Pancreas (tissue), 10 donors: ENCODE data around the gene SNX22. TPM values are rescaled to one million over a fixed set of nuclear protein-coding genes. Genes with fewer than 3 reads are reported as not detected.

Experiments used
- ATAC-seq, 4 donors: fragments of 200-7000 bp; cut with Tn5 transposase; one replicate each; pipeline versions ENCODE4 v1.8.0 to v1.9.1; 2020; ENCODE audit warnings: mild to moderate bottlenecking in 4 of 4, moderate library complexity in 4 of 4
- DNase-seq, 6 donors: peaks; one replicate each; pipeline ENCODE4 v3.0.0-alpha.2; 2020
- FAIRE-seq: peaks from 2 replicates; lab custom pipeline; 2012; peaks lifted over from hg19 to GRCh38; lab: Jason Lieb, UNC
- H3K27ac ChIP-seq, 4 donors: fragments of 200-600 bp; sonication (generic); 1 replicate in 3 of 4; 2 replicates in 1 of 4; pipeline versions ENCODE4 v1.5.0 to v1.8.0; 2020
- H3K27me3 ChIP-seq, 4 donors: fragments of 200-600 bp; one replicate each; pipeline ENCODE4 v1.8.0; 2021
- H3K36me3 ChIP-seq, 3 donors: fragments of 200-600 bp; sonication (generic) in 1 of 3; one replicate each; pipeline versions ENCODE4 v1.5.0 to v1.8.0; 2020 to 2021
- H3K4me1 ChIP-seq, 3 donors: fragments of 200-600 bp; one replicate each; pipeline ENCODE4 v1.8.0; 2021
- H3K4me3 ChIP-seq, 4 donors: fragments of 200-600 bp; sonication (generic) in 2 of 4; one replicate each; pipeline versions ENCODE4 v1.5.0 to v1.8.0; 2020 to 2021
- H3K9me3 ChIP-seq, 4 donors: fragments of 200-600 bp; one replicate each; pipeline ENCODE4 v1.8.0; 2021
- WGBS, 2 donors: extraction: QIAGEN DNeasy Blood & Tissue Kit; methylation state at CpG; one replicate each; pipeline ENCODE4 v1.1.7; 2013; 5-methylcytosine and 5-hydroxymethylcytosine counted together
- intact Hi-C, 3 donors: fragments of 100-400 bp; cut with DNase I; formaldehyde crosslinking; loops; one replicate each; pipeline versions ENCODE4 v1.11.1 to v1.14.2; 2022
- polyA plus RNA-seq, 2 donors: library from polyadenylated mRNA; stranded (reverse); fragments of 200-250 nt; gene quantifications; one replicate each; pipeline ENCODE4 v1.2.3, GENCODE V29; 2013
- total RNA-seq, 6 donors: library from RNA; stranded (reverse); fragmentation: NEBNext Ultra II Directional in 4 of 6; extraction: Animal tissue kit (Norgen Biotek cat#: 25700) in 4 of 6; gene quantifications; one replicate each; pipeline versions ENCODE4 v1.2.1 to v1.2.4, GENCODE V29; 2021 to 2023
- TF ChIP-seq, protein P1 (sequence below), 4 donors: fragments of 200-600 bp; sonication (generic) in 3 of 4; IDR thresholded peaks; one replicate each; pipeline versions ENCODE4 v1.5.0 to v1.8.0; 2021; ENCODE audit warnings: antibody characterized with exemption in 4 of 4
- donor health status: healthy with polysubstance abuse.
- donor health status: DM: no; HTN: no; CAD: no; lungs with moderate emphysema.
- donor health status: DM: no; HTN: no; CAD: no.
- donor health status: control.
- donor health status: control.
- donor health status: Bipolar disorder and iron deficiency.
- donor health status: DM: yes; HTN: yes; CAD: no.
- donor health status: DM: no; HTN: no; CAD: no.
- donor health status: DM: no; HTN: no; CAD: no.
- donor health status: DM: yes; HTN: yes; CAD: no.

The SNX22 gene
- total and polyA plus RNA-seq, 8 donors: 0.51 to 4.0 (median 1.3) TPM

DNA sequence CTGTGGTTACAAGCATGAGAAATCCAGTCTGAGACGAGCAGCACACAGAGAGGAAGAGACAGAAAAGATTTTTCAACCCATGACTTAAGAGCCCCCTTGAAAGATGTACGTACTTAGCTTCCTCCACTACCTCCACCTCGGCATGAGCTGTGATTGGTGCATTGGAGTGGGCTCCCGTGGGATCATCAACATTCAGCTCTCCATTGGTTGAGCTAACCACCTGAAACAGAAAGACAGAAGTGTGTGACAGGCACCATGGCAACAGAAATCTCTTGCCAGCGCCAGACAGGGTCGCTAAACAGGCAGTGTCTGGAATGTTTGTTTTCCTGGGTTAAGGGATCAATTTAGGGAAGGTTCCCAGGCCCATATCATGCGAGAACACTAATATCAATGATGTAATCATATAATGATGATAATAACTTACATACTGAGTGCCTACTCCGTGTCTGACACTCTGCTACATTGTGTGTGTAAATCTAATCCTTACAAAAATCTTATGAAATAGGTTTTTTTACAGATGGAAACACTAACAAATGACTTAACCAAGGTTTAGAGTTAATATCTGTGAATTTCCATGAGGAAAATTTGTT, 28.8 kb downstream of the SNX22 start:
- Histone ChIP-seq H3K36me3 (no peaks in the 10 kb centered on the region), H3K27me3 (no peaks in the 10 kb centered on the region), H3K9me3 (no peaks in the 10 kb centered on the region), H3K4me3 (no peak overlapping the region), H3K27ac (no peak overlapping the region), H3K4me1 (no peaks in the 10 kb centered on the region)
- intact Hi-C loops: loop anchor here in 1 of 3 donors (10.0 kb wide), 1 partner anchor 504 kb away; no protein-coding TSS in a partner anchor
- FAIRE-seq (no peak), ATAC-seq (peak; percentile 48 to 88 (median 68)), DNase-seq (no peak)
- 54 to 60% methylated on average over 8 of the region's 8 CpGs for WGBS, 2 donors
- TF ChIP-seq, protein P1, sequence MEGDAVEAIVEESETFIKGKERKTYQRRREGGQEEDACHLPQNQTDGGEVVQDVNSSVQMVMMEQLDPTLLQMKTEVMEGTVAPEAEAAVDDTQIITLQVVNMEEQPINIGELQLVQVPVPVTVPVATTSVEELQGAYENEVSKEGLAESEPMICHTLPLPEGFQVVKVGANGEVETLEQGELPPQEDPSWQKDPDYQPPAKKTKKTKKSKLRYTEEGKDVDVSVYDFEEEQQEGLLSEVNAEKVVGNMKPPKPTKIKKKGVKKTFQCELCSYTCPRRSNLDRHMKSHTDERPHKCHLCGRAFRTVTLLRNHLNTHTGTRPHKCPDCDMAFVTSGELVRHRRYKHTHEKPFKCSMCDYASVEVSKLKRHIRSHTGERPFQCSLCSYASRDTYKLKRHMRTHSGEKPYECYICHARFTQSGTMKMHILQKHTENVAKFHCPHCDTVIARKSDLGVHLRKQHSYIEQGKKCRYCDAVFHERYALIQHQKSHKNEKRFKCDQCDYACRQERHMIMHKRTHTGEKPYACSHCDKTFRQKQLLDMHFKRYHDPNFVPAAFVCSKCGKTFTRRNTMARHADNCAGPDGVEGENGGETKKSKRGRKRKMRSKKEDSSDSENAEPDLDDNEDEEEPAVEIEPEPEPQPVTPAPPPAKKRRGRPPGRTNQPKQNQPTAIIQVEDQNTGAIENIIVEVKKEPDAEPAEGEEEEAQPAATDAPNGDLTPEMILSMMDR (IDR thresholded peaks at IDR 0.05): no peak

GRCh38 chr15:64182859-64183370, 31.4 kb downstream of the SNX22 start:
- ATAC-seq (no peak), FAIRE-seq (no peak), DNase-seq (no peak)
- intact Hi-C loops: loop anchor here in 1 of 3 donors (10.0 kb wide), 1 partner anchor 502 kb away; no protein-coding TSS in a partner anchor
- Histone ChIP-seq H3K27me3 (no peaks in the 10 kb centered on the region), H3K36me3 (no peaks in the 10 kb centered on the region), H3K9me3 (no peaks in the 10 kb centered on the region), H3K4me3 (no peak overlapping the region), H3K27ac (no peak overlapping the region), H3K4me1 (no peaks in the 10 kb centered on the region)
- TF ChIP-seq, protein P1 (IDR thresholded peaks at IDR 0.05): no peak
- 85 to 89% methylated on average over 4 of the region's 4 CpGs for WGBS, 2 donors

- intact Hi-C loops: loop anchor here in 1 of 3 donors (10.0 kb wide), 1 partner anchor 499 kb away; no protein-coding TSS in a partner anchor
- Histone ChIP-seq H3K9me3 (no peaks in the 10 kb centered on the region), H3K4me1 (no peaks in the 10 kb centered on the region), H3K36me3 (no peaks in the 10 kb centered on the region), H3K27me3 (no peaks in the 10 kb centered on the region), H3K4me3 (no peak overlapping the region), H3K27ac (no peak overlapping the region)
- no peak for DNase-seq
- FAIRE-seq: no peak
- WGBS, 2 donors: 92 to 95% methylated on average over 9 of the region's 9 CpGs
- TF ChIP-seq, protein P1 (IDR thresholded peaks at IDR 0.05): no peak
- ATAC-seq: no peak
Observed at GRCh38 chr15:64185146-64185911, 33.8 kb downstream of the SNX22 start.

DNA sequence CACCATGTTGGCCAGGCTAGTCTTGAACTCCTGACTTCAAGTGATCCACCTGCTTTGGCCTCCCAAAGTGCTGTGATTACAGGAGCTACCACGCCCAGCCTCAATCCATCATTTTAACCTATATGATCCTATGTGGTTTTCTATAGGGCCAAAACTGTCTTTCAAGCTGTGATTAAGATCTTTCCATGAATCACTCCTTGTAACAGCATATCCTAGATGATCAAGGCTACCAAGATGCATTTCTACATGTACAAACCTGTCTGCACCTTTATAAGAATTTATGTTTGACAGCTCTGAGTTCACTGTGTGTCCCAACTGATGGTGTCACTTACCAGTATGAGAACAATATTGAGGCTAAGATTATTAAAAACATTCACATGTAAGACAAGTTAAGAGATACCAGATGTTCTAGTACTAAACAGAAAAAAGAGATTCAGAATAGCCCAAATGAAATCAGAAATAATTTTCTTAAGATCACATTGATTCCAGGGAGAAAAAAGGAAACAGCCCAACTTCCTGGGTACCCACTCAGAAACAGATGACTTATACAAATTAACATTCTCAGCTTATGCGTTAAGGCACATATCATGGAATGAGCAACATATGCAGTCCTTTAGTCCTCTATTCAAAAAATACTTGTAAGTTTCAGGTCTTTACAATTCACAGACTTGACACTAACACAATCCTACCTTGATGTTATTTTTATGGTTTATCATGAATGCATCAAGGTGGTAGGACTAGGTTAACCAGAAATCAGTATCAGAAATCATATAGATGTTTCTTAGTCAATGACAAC, 36.1 kb downstream of the SNX22 start:
- 93 to 95% methylated on average over 2 of the region's 2 CpGs for WGBS, 2 donors
- no peak overlapping the region for H3K27ac ChIP-seq
- TF ChIP-seq, protein P1 (IDR thresholded peaks at IDR 0.05): no peak
- no peaks in the 10 kb centered on the region for H3K4me1 ChIP-seq
- intact Hi-C loops: loop anchor here in 1 of 3 donors (10.0 kb wide), 1 partner anchor 497 kb away; no protein-coding TSS in a partner anchor
- ATAC-seq: no peak
- no peaks in the 10 kb centered on the region for H3K27me3 ChIP-seq
- FAIRE-seq: no peak
- DNase-seq: no peak
- H3K36me3 ChIP-seq: no peaks in the 10 kb centered on the region
- no peaks in the 10 kb centered on the region for H3K9me3 ChIP-seq
- H3K4me3 ChIP-seq: no peak overlapping the region
